ENCODE results near the gene LY9.
"Not testable (repeated sequence)": the region's sequence is repeated elsewhere in the genome, so short reads cannot be mapped to it uniquely, and the experiment has no call there.

LY9 gene

DNA sequence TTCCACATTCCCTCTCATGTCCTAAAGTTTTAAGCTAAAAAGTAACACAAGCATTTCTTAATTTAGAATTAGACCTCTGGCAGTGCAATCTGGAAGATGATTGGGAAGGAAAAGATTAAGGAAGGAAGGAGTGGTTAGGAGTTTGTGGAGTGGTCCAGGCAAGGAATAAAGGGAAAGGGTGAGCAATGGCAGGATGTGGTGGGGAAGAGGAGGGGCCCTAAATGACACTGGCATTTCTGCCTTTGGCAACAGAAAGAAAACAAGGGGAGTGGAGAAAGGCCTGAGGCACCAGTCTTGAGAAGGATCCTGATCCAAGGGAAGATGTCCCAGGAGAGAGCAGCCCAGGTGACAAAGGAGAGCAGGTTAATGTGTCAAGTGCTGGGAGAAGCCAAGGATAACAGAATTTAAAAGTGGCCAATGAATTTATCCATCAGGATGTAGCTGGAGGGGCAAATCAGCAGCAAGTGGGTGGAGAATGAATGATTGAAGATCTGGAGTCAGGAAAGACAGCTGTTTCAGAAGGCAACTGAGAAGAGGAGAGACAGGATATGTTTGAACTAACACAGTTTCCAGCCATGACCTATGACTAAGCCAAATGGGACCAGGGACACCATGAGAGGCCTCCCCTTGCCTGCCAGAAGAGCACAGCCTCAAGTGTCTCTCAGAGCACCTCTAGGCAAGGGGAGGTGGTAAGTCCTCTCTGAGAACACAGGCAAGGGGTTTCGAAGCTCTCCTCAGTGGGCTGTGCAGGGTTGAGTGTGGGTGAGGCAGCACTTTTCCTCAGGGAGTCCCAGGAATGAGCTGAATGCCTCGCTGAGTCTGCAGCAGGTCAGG is 20.9 kb upstream of the LY9 start:
- no peak for DNase-seq

DNA sequence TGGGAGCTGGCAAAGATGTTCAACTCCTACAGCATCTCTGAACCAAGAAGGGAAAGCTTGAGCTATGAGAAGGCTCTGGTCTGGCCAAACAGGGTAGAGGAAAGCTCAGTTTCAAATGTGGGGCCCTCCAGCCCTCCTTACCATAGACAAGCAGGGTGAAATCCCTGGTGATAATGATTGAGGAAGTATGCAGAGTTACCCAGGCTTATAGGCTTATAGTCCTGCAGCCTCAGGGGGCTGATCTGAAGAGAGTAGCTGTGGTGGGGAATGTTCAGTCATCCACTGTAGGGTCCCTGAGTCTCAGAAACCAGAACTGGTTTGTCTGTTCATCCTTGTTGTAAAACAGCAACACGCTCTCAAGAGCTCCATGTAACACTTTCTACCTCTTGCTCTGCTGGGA is 19.8 kb upstream of the LY9 start:
- no peak for DNase-seq

DNA sequence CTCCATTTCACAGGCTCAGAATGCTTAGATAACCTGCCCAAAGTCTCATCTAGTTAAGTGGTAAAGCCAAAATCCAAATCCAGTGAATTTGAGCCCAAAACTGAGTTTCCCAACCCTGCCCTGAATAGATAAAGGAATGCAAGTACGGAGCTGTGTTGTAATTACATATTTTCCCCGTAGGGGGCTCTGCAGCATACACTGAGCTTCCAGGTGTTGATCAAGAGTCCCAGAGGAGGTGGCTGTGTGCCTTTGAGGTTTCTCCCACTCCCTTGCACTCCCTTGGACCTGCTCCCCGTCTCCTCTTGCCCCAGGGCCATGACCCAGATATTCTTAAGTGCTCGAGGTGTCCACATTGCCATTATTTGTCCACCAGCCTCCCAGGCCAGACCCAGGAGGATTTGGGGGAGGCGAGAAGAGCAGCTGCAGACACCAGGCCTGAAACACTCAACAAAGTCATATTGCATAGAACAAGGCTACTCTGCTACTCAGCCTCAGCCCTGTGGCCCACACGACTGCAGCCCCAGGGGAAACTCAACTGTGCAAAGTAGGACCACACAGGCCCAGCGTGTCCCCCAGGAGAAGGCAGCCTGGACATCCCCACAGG is 18.4 kb upstream of the LY9 start:
- peak; percentile 17 for DNase-seq

GRCh38 chr1:160778976-160779375 is 17.0 kb upstream of the LY9 start:
- DNase-seq = no peak

- DNase-seq = peak; percentile 26
These were observed 16.2 kb upstream of the LY9 start for GRCh38 chr1:160779626-160780397.

DNA sequence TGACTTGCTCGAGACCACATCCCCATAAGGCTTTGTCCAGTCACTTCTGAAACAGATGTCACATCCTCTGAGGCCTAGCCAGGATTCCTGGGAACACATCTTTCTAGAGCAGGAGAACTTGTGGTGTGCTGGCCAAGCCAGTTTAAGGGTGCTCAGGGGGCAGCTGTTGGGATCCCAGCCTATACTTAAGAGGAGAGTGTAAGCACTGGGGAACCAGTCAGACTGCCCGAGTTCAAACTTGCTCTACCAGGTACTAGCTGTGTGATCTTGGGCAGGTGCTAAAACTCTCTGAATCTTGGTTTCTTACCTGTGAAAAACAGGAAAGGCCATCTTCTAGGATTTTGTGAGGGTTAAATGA is 15.6 kb upstream of the LY9 start:
- DNase-seq = no peak

DNA sequence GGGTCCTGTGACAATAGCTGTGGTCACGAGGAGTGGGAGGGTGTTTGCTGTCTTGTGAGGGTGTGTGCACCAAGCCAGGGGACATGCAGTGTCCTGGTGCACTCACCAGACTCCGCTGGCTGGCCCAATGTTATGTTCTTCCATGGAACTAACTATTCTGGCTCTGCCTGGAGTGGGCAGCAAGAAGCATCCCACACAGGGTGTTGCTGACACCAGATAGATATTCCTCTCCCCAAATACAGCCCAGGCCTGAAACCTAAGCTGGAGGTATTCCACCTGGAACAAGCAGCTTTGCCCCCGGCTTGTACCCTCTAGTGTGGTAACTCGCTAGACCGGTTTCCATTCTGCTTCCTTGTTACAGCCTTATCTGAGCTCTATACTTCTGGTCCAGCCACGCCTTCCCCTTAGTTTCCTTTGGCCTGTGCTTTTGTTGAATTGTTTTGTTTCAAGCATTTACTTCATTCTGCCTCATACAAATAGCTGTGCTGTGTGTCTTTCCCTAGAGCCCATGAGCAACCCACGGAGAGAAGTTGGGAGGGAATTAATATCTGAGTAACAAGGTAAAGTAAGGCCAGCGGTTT is 14.7 kb upstream of the LY9 start:
- no peak for DNase-seq

DNA sequence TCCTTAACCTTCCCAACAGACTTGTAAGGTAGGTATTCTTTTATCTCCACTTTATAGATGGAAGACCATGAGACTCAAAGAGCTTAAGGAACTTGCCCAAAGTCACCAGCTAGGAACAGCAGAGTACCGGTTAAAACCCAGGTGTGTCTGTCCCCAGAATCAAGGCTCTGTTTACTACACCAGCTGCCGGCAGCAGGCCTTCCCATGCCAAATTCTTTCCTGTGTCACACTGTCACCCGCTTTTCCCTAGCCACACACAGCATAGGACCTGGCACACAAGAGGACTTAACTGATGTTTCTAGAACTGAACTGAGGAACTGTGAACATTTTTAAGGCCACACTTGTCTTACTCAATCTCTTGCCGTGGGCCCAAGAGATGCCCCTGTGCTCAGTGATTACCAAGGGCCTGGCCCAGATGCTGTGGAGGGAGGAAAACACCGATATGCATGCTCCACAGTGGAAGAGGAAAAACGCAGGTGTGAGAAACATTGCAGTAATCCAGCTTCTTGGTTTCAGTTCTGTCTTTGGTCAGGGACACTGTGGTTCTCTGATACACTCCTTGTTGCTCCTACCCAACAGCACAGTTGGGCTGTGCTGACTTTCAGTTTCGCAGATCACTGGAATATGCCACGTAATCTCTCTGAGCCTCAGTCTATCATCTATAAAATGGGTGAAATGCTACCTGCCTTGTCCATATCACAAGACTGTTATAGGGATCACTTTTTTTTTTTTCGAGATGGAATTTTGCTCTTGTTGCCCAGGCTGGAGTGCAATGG is 13.9 kb upstream of the LY9 start:
- no peak for DNase-seq

DNA sequence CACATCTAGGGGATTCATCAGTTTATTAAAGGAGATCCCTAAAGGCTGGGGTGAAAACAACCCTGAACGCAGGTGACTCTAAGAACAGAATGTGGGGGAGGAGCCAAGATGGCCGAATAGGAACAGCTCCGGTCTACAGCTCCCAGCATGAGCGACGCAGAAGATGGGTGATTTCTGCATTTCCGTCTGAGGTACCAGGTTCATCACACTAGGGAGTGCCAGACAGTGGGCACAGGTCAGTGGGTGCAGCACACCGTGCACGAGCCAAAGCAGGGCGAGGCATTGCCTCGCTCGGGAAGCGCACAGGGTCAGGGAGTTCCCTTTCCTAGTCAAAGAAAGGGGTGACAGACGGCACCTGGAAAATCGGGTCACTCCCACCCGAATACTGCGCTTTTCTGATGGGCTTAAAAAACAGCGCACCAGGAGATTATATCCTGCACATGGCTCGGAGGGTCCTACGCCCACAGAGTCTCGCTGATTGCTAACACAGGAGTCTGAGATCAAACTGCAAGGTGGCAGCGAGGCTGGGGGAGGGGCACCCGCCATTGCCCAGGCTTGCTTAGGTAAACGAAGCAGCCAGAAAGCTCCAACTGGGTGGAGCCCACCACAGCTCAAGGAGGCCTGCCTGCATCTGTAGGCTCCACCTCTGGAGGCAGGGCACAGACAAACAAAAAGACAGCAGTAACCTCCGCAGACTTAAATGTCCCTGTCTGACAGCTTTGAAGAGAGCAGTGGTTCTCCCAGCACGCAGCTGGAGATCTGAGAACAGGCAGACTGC is 12.8 kb upstream of the LY9 start:
- DNase-seq = not testable (repeated sequence)

- no peak for DNase-seq
These were observed 6.8 kb upstream of the LY9 start for GRCh38 chr1:160789051-160789701.

GRCh38 chr1:160789702-160790611 is 6.0 kb upstream of the LY9 start:
- DNase-seq = no peak

DNA sequence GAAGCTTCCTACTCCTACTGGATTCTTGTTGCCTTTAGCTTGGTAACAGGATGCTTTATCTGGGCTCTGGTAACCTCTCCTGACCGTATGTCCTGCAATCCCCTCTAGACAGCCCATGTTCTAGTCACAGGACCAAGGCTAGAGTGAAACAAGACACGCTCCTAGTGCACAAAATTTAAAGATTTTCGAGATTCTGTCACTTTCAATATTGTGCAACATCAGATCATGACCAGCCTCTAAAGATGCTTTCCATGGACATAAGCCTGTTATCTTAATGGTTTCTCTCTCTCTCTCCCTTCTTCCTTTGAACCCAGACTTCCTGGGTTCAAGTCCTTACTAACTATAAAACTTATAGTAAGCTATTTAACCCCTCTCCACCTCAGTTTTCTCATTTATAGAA is 1.6 kb upstream of the LY9 start:
- no peak for DNase-seq

GRCh38 chr1:160797271-160797709 is 1.3 kb downstream of the LY9 start:
- no peak for DNase-seq

DNA sequence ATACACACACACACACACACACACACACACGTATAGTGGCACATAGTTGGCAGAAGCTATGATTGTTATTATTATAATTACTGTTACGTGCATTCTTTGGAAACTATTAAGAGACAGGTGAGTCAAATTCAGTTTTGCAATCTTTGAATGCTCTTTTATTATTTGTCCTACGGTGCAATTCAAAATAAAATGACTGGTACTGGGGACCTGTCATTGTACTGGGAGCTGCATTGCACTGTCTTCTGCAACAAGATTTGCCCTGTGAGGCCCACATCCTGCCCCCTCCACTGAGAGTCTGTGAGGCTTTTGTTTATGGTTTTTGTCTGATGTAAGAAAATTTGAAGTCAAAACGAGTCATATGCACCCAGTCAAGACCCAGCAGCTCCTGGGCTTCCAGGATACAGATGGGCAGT is 1.9 kb downstream of the LY9 start:
- no peak for DNase-seq

- no peak for DNase-seq
These were observed 2.5 kb downstream of the LY9 start for GRCh38 chr1:160798439-160798838.

GRCh38 chr1:160799641-160800040 is 3.7 kb downstream of the LY9 start:
- DNase-seq = no peak

- DNase-seq = no peak
These were observed 4.2 kb downstream of the LY9 start for GRCh38 chr1:160800142-160800541.

DNA sequence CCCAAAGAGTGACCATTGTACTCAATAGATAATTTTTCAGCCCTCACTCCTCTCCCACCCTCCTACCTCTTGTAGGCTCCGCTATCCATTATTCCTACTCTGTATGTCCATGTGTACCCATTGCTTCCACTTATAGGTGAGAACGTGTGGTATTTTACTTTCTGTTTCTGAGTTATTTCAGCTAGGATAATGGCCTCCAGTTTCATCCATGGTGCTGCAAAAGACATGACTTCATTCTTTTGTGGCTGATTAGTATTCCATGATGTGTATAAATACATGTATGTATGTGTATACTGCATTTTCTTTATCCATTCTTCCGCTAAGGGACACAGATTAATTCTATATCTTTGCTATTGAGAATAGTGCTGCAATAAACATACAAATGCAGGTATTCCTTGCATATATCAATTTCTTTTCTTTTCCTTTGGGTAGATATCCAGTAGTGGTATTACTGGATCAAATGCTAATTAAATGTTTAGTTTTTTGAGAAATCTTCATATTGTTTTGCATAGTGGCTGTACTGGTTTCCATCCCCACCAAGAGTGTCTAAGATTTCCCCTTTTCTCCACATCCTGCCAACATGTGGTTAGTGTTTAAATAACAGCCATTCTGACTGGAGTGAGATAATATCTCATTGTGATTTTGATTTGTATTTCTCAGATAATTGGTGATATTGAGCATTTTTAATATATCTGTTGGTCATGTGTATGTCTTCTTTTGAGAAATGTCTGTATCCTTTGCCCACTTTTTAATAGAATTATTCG is 4.9 kb downstream of the LY9 start:
- no peak for DNase-seq

GRCh38 chr1:160801836-160802580 is 6.0 kb downstream of the LY9 start:
- DNase-seq = no peak
